Esophagus squamous epithelium (tissue), 4 donors: ENCODE results near the gene TMEM9.

Experiments used
- CTCF ChIP-seq, 6 experiments: fragments of 450-650 bp in 4 of 6; fragments of 200-600 bp in 2 of 6; sonication (generic) in 2 of 6; IDR thresholded peaks; one replicate each; pipeline ENCODE4 v1.5.1; 2016 to 2019; ENCODE audit warnings: antibody characterized with exemption in 6 of 6, mild to moderate bottlenecking in 4 of 6, moderate library complexity in 4 of 6
- POLR2A ChIP-seq, 4 donors: fragments of 450-650 bp; IDR thresholded peaks; one replicate each; pipeline ENCODE4 v1.6.1; 2017; ENCODE audit warnings: antibody characterized with exemption in 4 of 4, mild to moderate bottlenecking in 4 of 4, moderate library complexity in 3 of 4

- TF ChIP-seq CTCF (IDR thresholded peaks at IDR 0.05) (no peak), POLR2A (IDR thresholded peaks at IDR 0.05) (no peak)
Observed at GRCh38 chr1:201112926-201113325, 41.3 kb downstream of the TMEM9 start.
